ENCODE results near the gene HOXA6. TPM values are rescaled to one million over a fixed set of nuclear protein-coding genes. Genes with fewer than 3 reads are reported as not detected.

HOXA6 gene
- total RNA-seq, 1 donor from 2014 or later, result 0.07 TPM

DNA sequence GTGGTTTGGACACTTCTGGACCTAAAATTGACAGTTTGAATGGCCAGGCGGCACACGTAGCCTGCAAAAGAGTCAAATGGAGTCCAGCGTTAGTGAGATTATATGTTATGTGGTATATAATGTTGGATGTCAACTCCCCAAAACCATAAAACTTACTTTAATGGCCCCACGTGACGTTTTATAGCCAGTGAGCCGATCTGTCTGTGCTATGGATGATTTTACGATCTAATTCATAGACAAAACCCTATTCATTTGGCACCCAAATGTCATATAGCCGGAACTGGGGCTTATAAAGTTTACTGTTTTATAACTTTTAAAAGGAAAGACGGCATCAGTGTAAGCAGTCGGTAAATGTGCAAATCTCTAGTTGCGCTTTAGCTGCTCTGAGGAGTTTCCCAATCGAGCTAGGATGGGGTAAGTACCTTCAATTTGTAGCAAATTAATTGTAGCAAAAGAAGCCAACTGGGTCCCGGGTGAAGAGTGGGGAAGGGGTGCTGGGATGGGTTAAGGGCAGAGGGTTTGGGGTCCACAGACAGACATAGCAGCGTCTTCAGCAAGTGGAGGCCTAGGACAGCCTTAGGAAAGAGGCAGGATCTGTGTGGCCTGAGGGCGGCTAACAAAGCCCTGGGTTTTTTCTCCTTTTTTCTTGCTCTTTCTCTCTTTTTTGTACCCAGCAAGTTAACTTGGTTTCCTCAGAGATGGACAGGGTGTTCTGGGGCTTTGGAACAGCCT, 7.3 kb downstream of the HOXA6 start:
- DNase-seq (ENCODE audit: low read depth, low spot score), result no peak

- no peak for DNase-seq (ENCODE audit: low read depth, low spot score)
These were observed 8.0 kb downstream of the HOXA6 start for GRCh38 chr7:27139334-27140125.

- DNase-seq (ENCODE audit: low read depth, low spot score), result no peak
These were observed 8.6 kb downstream of the HOXA6 start for GRCh38 chr7:27138985-27139333.

- DNase-seq (ENCODE audit: low read depth, low spot score), result no peak
These were observed 9.1 kb downstream of the HOXA6 start for GRCh38 chr7:27138472-27138871.

- no peak for DNase-seq (ENCODE audit: low read depth, low spot score)
These were observed 9.8 kb downstream of the HOXA6 start for GRCh38 chr7:27137640-27138315.

- no peak for DNase-seq (ENCODE audit: low read depth, low spot score)
These were observed 13.2 kb downstream of the HOXA6 start for GRCh38 chr7:27134392-27134791.

- DNase-seq (ENCODE audit: low read depth, low spot score), result no peak
These were observed 14.0 kb downstream of the HOXA6 start for GRCh38 chr7:27133409-27134231.

DNA sequence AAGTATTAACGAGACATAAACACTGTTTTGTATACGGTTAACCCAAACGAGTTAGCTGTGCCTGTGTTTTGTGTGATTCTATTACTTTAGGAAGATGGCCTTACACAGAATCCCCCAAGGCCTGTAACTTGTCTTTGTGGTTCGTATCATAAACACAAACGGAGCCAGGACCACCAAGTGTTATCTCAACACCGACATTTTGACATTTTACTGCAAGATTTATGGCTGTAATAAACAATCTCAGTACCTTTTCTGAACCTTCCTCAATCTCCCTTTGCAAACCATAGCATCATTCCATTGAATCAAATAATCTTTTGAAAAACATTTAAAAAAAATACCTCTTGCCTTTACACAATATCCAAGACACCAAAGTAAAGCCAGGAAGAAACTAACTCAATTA, 14.6 kb downstream of the HOXA6 start:
- no peak for DNase-seq (ENCODE audit: low read depth, low spot score)

- no peak for DNase-seq (ENCODE audit: low read depth, low spot score)
These were observed 15.4 kb downstream of the HOXA6 start for GRCh38 chr7:27132214-27132613.

- no peak for DNase-seq (ENCODE audit: low read depth, low spot score)
These were observed 16.2 kb downstream of the HOXA6 start for GRCh38 chr7:27131390-27131819.

DNA sequence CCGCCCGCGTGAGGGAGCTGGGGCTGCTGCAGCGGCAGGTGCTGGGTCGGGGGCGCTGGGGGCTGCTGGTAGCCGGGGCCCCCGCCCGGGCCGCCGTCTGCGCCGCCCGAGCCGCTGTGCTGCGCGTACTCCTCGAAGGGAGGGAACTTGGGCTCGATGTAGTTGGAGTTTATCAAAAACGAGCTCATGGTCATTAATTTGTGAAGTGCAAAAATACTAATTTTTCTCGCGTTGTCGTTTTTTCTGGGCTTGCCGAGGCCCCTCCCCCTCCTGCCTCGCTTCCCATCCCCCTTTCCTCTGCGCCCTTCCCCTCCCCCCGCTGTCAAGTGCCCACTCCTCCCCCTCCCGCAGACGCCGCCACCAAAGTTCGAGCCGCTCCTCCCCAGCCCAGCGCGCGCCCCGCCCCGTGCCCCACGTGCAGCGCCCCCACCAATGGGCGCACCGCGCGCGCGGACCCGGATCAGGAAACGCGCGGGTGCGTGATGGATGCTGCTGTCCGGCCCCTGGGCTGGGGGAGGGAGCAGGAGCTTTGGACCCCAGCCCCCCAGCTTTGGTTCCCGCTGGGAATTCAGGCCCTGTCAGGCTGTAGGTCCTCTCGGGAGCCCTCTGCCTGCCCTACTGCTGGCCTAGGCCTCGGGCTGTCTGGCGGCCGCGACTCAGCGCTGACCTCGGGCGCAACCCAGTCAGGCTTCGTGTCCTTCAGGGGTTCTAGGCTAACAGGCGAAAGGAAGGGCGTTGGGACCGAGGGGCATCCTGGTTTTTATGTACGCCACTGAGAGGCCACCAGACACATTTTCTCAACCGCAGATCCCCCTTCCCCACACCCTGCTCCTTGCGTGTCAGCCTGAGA, 16.8 kb downstream of the HOXA6 start, which contains the start of gene HOXA4:
Gene HOXA4, minus strand, starts transcription at position 218 of the 850 bp plus-strand sequence. Its CDS starts 24 bp downstream, at position 194.
- DNase-seq (ENCODE audit: low read depth, low spot score), result peak; percentile 67

- DNase-seq (ENCODE audit: low read depth, low spot score), result no peak
These were observed 17.6 kb downstream of the HOXA6 start for GRCh38 chr7:27129729-27130539.

GRCh38 chr7:27128776-27129728, 18.5 kb downstream of the HOXA6 start:
- no peak for DNase-seq (ENCODE audit: low read depth, low spot score)

DNA sequence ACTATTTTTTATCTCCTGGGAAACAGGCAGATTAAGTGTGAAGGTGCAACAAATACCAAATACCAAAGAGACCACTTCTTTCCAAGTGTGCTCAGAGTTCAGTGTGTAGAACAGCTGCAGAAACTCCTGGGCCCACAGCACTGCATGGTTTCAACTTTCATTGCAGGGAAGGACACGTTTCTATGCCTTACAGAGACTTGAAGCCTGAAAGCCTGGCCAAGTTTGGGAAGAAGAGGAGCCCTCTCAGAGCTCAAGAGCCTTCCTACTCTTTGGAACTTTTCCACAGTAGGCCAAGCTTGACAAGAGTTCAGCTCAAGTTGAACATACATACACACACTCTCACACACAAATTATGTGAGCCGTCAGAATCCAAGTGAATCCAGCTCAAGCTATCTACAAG, 19.5 kb downstream of the HOXA6 start:
- no peak for DNase-seq (ENCODE audit: low read depth, low spot score)

DNA sequence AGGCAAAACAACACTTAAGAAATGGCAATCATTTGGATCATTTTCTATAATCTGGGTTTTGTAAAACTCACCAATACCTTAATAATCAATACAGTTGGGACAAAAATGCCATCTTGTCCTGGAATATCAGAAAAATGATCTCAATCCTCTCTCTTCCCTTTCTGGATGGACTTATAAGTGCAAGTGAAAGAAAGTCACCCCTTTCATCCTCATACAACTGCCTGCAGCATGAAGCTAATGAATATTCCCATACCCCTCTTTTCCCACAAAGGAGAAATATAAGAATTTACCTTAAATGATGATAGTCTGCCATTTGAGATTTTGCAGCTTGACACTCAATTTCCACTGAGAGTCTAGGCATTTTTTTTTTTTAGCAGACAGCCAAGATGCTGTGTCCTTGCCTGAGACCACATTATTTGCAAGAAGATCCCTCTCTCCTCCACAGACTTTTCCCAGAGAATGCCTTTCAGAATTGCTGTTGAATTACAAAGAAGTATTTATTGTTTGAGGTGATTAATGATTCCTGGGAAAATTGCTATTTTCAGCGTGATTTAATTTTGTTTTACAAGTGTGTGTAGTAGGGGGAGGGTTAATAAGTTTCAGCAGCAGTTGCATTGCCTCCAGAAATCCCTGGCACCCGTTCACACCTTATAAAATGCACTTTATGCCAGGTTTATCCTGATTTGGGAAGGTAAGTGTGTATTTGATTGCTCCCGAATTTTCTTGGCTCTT, 20.8 kb downstream of the HOXA6 start:
- no peak for DNase-seq (ENCODE audit: low read depth, low spot score)

- DNase-seq (ENCODE audit: low read depth, low spot score), result no peak
These were observed 21.6 kb downstream of the HOXA6 start for GRCh38 chr7:27125986-27126394.

DNA sequence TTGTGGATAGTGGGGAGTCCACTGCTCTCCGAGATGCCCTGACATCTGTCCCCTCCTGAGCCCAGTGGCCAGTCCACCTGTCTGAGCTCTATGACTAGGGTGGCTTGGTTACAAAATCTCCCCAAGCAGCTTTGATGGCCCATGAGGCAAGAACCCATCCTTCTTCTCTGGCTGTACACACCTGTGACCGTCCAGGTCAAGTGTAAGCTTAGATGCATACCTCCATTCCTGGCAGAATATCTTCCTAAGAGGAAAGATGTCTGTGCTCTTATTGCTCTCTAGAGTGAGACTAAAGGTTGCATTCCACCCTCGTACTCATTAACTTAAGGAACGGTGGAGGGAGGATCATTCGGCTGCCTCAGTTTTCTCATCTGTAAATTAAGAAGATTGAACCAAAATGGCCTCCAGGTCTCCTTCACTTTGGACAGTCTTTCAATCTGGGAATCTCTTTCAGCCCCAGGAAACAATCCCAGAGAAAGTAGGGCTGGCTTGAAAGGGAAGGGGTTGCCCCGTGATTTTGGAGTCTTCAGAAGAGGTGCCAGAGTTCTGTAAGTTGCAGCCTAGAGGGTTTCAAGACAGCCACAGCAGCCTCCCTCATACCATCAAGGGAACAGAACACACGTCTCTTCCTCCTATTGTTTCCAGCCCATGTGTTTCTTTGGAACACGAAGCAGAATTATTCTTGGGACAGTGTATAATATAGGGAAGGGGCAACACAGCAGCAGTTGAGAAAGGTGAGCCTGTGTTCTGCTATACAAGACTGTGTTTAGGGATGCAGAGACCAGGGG, 22.5 kb downstream of the HOXA6 start:
- no peak for DNase-seq (ENCODE audit: low read depth, low spot score)

Measured in pulmonary artery endothelial cell (primary cell).